ENCODE results near the gene ARSD. TPM values are rescaled to one million over a fixed set of nuclear protein-coding genes. Genes with fewer than 3 reads are reported as not detected.
A peak's percentile ranks its signal among the peaks of the same experiment; 100 is the strongest.

Gene ARSD
- total and polyA plus RNA-seq, 2 of the 8 experiments (the other 6 are each of a cell fraction or from before 2014, with no cell fraction given): 1.8 to 3.2 TPM

DNA sequence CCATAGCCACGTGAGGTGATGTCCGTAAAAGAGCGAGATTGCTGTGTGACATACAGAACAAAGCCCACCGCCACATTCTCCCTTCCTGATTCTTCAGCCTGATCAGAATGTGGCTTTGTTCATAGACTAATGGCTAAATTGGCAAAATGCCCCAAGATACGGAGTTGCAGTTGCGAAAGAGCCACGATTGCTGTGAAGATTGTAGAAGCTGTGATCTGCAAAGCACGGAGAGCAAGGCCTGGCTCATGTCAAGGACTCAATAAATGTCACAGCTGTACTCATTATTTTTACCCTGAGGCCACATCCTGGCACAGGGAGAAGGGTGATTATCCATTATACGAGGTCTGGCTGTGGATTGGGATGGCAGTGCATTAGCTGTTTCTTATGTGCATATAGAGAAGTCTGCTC, 34.2 kb downstream of the ARSD start:
- FAIRE-seq (no peak), DNase-seq (ENCODE audit: low read depth in 1 of 2, low spot score in 2 of 2) (no peak)
- Histone ChIP-seq H4K91ac (replicated peaks; ENCODE audit: insufficient read length, low read length) (no peak overlapping the region), H3K79me1 (ENCODE audit: low read depth, low read length) (no peaks in the 10 kb centered on the region), H3K4ac (replicated peaks; ENCODE audit: insufficient read length, low read depth, low read length) (no peak overlapping the region), H2AFZ (ENCODE audit: low read length) (no peak overlapping the region), H3K79me2 (ENCODE audit: control insufficient read depth in 1 of 2, insufficient read depth in 2 of 2, low read length in 2 of 2) (no peaks in the 10 kb centered on the region), H3K23me2 (ENCODE audit: low read depth, low read length) (no peaks in the 10 kb centered on the region), H2BK20ac (ENCODE audit: low read length) (no peak overlapping the region), H3K4me2 (ENCODE audit: insufficient read depth in 1 of 2, low read depth in 2 of 2, low read length in 2 of 2) (no peak overlapping the region), H4K8ac (ENCODE audit: extremely low read depth, insufficient read depth, low read length) (no peak overlapping the region), H2BK5ac (ENCODE audit: low read depth, low read length) (no peak overlapping the region), H4K20me1 (replicated peaks in 1 of 2; ENCODE audit: control insufficient read depth in 1 of 2, insufficient read depth in 2 of 2, low read length in 2 of 2) (no peaks in the 10 kb centered on the region), H4K5ac (ENCODE audit: insufficient read length, low read depth, low read length) (no peak overlapping the region), H3K4me1 (replicated peaks in 1 of 4; ENCODE audit: control insufficient read depth in 3 of 4, insufficient read depth in 4 of 4, low read length in 3 of 4) (peaks cover 0 to 12% (median 8%) of the 10 kb centered on the region in 4 experiments; a peak in 6 of 7 replicates), H2AK5ac (ENCODE audit: low read depth, low read length) (no peak overlapping the region), H3K14ac (ENCODE audit: insufficient read length) (no peak overlapping the region), H3K9me3 (ENCODE audit: insufficient read depth in 2 of 2, low read depth in 1 of 2, low read length in 1 of 2) (no peaks in the 10 kb centered on the region), H2BK15ac (ENCODE audit: low read length) (no peak overlapping the region), H3K27me3 (replicated peaks in 1 of 4; ENCODE audit: control insufficient read depth in 3 of 4, extremely low read depth in 1 of 4, insufficient read depth in 3 of 4, low read length in 3 of 4) (no peaks in the 10 kb centered on the region), H2BK12ac (ENCODE audit: low read depth, low read length) (0 out of 2 replicates have a peak overlapping the region, but pooled peaks have one; percentile 33), H3K27ac (ENCODE audit: low read depth, low read length) (no peak overlapping the region), H3K23ac (ENCODE audit: insufficient read length) (no peak overlapping the region), H3K56ac (replicated peaks; ENCODE audit: insufficient read length, low read depth, low read length) (no peak overlapping the region), H2BK120ac (replicated peaks; ENCODE audit: low read depth, low read length) (no peak overlapping the region), H3K18ac (ENCODE audit: extremely low read depth, low read length) (no peak overlapping the region), H3K4me3 (ENCODE audit: extremely low read depth in 1 of 4, insufficient read depth in 2 of 4, low read depth in 3 of 4, low read length in 4 of 4) (no peak overlapping the region), H3K9ac (replicated peaks in 1 of 4; ENCODE audit: extremely low read depth in 1 of 4, low read depth in 3 of 4, low read length in 3 of 4) (no peak overlapping the region), H3K36me3 (ENCODE audit: control insufficient read depth in 2 of 4, insufficient read depth in 4 of 4, low read length in 3 of 4) (no peaks in the 10 kb centered on the region)
- ChIA-PET CTCF (ENCODE audit: partially characterized antibody) (interaction anchor here (0.6 to 0.8 kb wide), 2 partner anchors 10 to 25 kb away, joined by 3 to 7 read pairs; no protein-coding TSS in a partner anchor), POLR2A (ENCODE audit: partially characterized antibody) (interaction anchor here (1.7 kb wide), 1 partner anchor 34 kb away, joined by 4 read pairs; the partner anchor contains the start of gene ARSD)
- WGBS, 2 experiments (ENCODE audit: extremely low coverage in 1 of 2, insufficient coverage in 1 of 2, insufficient read length in 1 of 2, insufficient replicate concordance in 2 of 2, low coverage in 1 of 2, low lambda C conversion rate in 2 of 2, missing lambda C conversion rate in 1 of 2): 93% methylated on average over 9 of the region's 9 CpGs; no CpG with 5 or more reads in 1 of the 2 experiments
- TF ChIP-seq TCF12 (IDR thresholded peaks at IDR 0.05; ENCODE audit: low read depth, low read length) (no peak), JUN (IDR thresholded peaks at IDR 0.05; ENCODE audit: low read depth, low read length) (no peak), BRCA1 (IDR thresholded peaks at IDR 0.05; ENCODE audit: low read depth, low read length) (no peak), SIX5 (IDR thresholded peaks at IDR 0.05; ENCODE audit: low read depth, low read length) (no peak), KDM1A (IDR thresholded peaks at IDR 0.05; ENCODE audit: borderline replicate concordance, low read length) (no peak), POLR2AphosphoS5 (IDR thresholded peaks at IDR 0.05; ENCODE audit: low read depth, low read length) (no peak), YY1 (IDR thresholded peaks at IDR 0.05; ENCODE audit: low read depth, low read length) (no peak)
